ENCODE measurements around the gene VKORC1L1. TPM values are rescaled to one million over a fixed set of nuclear protein-coding genes. Genes with fewer than 3 reads are reported as not detected.
"Not testable (repeated sequence)": the region's sequence is repeated elsewhere in the genome, so short reads cannot be mapped to it uniquely, and the experiment has no call there.

Gene VKORC1L1
- total RNA-seq, 1 experiment from 2014 or later: 31.7 TPM

DNA sequence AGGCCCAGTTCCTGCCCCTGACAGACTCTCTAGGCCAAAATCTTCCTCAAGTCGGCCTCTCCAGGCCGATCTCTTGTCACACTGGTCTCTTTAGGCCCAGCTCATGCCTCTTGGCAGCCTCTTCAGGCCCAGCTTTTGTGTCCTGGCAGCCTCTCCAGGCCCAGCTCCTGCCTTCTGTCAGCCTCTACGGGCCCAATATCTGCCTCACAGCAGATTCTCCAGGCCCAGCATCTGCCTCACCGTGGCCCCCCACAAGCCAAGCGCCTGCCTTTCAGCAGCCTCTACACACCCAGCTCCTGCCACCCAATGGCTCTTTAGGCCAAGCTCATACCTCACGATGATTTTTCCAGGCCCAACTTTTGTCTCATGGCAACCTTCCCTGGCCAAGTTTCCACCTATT is 33.0 kb upstream of the VKORC1L1 start:
- TF ChIP-seq EZH2 (IDR thresholded peaks at IDR 0.05; ENCODE audit: low read depth): no peak
- TF ChIP-seq, protein P1, sequence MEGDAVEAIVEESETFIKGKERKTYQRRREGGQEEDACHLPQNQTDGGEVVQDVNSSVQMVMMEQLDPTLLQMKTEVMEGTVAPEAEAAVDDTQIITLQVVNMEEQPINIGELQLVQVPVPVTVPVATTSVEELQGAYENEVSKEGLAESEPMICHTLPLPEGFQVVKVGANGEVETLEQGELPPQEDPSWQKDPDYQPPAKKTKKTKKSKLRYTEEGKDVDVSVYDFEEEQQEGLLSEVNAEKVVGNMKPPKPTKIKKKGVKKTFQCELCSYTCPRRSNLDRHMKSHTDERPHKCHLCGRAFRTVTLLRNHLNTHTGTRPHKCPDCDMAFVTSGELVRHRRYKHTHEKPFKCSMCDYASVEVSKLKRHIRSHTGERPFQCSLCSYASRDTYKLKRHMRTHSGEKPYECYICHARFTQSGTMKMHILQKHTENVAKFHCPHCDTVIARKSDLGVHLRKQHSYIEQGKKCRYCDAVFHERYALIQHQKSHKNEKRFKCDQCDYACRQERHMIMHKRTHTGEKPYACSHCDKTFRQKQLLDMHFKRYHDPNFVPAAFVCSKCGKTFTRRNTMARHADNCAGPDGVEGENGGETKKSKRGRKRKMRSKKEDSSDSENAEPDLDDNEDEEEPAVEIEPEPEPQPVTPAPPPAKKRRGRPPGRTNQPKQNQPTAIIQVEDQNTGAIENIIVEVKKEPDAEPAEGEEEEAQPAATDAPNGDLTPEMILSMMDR (conservative IDR thresholded peaks at IDR 0.05): no peak
- no peak overlapping the region for H3K4me3 ChIP-seq
- H3K4me2 ChIP-seq: no peak overlapping the region
- H3K27me3 ChIP-seq (ENCODE audit: insufficient read depth, low read depth): no peaks in the 10 kb centered on the region
- BruUV-seq (replicated peaks): no TSS peak
- H3K36me3 ChIP-seq (ENCODE audit: low read depth): no peaks in the 10 kb centered on the region
- H4K20me1 ChIP-seq (ENCODE audit: insufficient read depth): no peaks in the 10 kb centered on the region
- H3K27ac ChIP-seq: no peak overlapping the region
- H2AFZ ChIP-seq: no peak overlapping the region
- intact Hi-C loops (cut with micrococcal nuclease; ENCODE audit: unreplicated experiment): no loop called here
- POLR2A ChIA-PET (ENCODE audit: unreplicated experiment): no interaction called here
- CTCF ChIA-PET: no interaction called here
- no peak for DNase-seq
- H3K4me1 ChIP-seq (replicated peaks; ENCODE audit: insufficient read depth): no peaks in the 10 kb centered on the region
- H3K9me2 ChIP-seq (ENCODE audit: insufficient read depth): no peaks in the 10 kb centered on the region
- H3K9me3 ChIP-seq (ENCODE audit: insufficient read depth, low read depth): no peaks in the 10 kb centered on the region
- H3K79me2 ChIP-seq (ENCODE audit: low read depth): no peaks in the 10 kb centered on the region
- H3F3A ChIP-seq (ENCODE audit: insufficient read depth, low read depth): no peaks in the 10 kb centered on the region

DNA sequence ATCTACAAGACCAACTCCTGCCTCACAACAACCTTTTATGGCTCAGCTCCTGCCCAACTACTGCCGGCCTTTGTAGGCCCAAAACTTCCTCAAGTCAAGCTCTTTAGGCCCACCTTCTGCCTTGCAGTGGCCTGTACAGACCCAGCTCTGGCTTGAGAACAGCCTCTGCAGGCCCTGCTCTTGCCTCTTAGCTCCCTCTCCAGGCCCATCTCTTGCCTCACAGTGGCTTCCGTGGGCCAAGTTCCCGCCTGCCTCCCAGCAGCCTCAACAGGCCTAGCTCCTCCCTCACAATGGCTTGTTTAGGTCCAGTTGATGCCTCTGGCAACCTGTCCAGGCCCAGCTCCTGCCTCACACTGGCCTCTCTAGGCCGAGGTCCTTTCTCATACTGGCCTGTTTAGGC is 32.4 kb upstream of the VKORC1L1 start:
- H3K9me2 ChIP-seq (ENCODE audit: insufficient read depth): no peaks in the 10 kb centered on the region
- H3K36me3 ChIP-seq (ENCODE audit: low read depth): no peaks in the 10 kb centered on the region
- no peaks in the 10 kb centered on the region for H3K27me3 ChIP-seq (ENCODE audit: insufficient read depth, low read depth)
- DNase-seq: no peak
- BruUV-seq (replicated peaks): no TSS peak
- H3K4me1 ChIP-seq (replicated peaks; ENCODE audit: insufficient read depth): no peaks in the 10 kb centered on the region
- H4K20me1 ChIP-seq (ENCODE audit: insufficient read depth): no peaks in the 10 kb centered on the region
- H3K9me3 ChIP-seq (ENCODE audit: insufficient read depth, low read depth): no peaks in the 10 kb centered on the region
- CTCF ChIA-PET: interaction anchor here (0.6 kb wide), 1 partner anchor 70 kb away, joined by 4 read pairs; no protein-coding TSS in a partner anchor
- H3K4me3 ChIP-seq: no peak overlapping the region
- no peak overlapping the region for H3K27ac ChIP-seq
- no peaks in the 10 kb centered on the region for H3F3A ChIP-seq (ENCODE audit: insufficient read depth, low read depth)
- no peaks in the 10 kb centered on the region for H3K79me2 ChIP-seq (ENCODE audit: low read depth)
- no peak overlapping the region for H3K4me2 ChIP-seq
- POLR2A ChIA-PET (ENCODE audit: unreplicated experiment): no interaction called here
- H2AFZ ChIP-seq: no peak overlapping the region
- TF ChIP-seq, protein P1 (conservative IDR thresholded peaks at IDR 0.05): no peak
- TF ChIP-seq EZH2 (IDR thresholded peaks at IDR 0.05; ENCODE audit: low read depth): no peak
- intact Hi-C loops (cut with micrococcal nuclease; ENCODE audit: unreplicated experiment): no loop called here

DNA sequence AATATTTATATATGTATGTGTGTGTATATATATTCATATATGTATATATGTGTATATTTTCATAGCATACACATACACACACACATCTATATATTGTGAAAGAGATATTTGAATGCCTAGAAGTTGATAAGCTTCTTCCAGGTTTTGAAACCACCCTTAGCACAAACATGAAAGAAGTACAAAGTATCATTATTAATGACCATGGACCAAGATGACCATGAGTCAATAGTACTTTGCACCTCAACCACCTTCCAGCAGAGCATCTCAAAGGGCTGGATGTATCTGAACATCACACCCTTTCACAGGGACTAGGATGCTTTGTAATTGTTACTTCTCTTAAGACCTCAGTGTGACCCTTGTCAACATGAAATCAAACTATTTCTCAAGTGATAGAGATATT is 29.3 kb upstream of the VKORC1L1 start:
- H3K4me3 ChIP-seq; H3K27ac ChIP-seq; H3K4me2 ChIP-seq; H3K36me3 ChIP-seq (ENCODE audit: low read depth); POLR2A ChIA-PET (ENCODE audit: unreplicated experiment); BruUV-seq (replicated peaks); DNase-seq; H3K4me1 ChIP-seq (replicated peaks; ENCODE audit: insufficient read depth); H4K20me1 ChIP-seq (ENCODE audit: insufficient read depth); H3K9me2 ChIP-seq (ENCODE audit: insufficient read depth); H3K9me3 ChIP-seq (ENCODE audit: insufficient read depth, low read depth); CTCF ChIA-PET; H3K79me2 ChIP-seq (ENCODE audit: low read depth); H3K27me3 ChIP-seq (ENCODE audit: insufficient read depth, low read depth); intact Hi-C loops (cut with micrococcal nuclease; ENCODE audit: unreplicated experiment); H3F3A ChIP-seq (ENCODE audit: insufficient read depth, low read depth); H2AFZ ChIP-seq: not testable (repeated sequence)

DNA sequence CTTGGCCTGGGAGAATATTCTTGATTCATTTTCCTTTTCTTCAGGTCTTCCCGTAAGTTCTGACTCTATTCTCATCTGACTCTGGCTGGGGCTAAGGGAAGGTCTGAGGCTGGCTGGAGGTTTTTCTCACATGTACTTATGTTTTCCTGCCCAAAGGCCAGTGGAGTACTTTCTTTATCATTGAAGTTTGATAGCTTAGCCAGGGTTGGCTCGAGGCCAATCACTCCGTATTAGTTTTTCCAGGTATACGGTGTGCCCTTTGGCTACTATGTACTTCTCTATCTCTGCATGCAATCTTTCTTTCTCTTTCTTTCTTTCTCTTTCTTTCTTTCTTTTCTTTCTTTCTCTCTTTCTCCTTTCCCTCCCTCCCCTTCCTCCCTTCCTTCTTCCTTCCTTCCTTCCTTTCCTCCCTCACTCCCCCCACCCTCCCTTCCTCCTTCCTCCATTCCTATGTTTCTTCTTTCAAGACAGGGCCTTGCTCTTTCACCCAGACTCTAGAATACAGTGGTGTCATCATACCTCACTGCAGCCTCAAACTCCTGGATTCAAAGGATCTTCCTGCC is 26.8 kb upstream of the VKORC1L1 start:
- H3K4me3 ChIP-seq: no peak overlapping the region
- no peaks in the 10 kb centered on the region for H3K27me3 ChIP-seq (ENCODE audit: insufficient read depth, low read depth)
- ChIA-PET CTCF (no interaction called here), POLR2A (ENCODE audit: unreplicated experiment) (no interaction called here)
- H3K4me2 ChIP-seq: no peak overlapping the region
- no peak overlapping the region for H2AFZ ChIP-seq
- H3F3A ChIP-seq (ENCODE audit: insufficient read depth, low read depth): no peaks in the 10 kb centered on the region
- H3K9me3 ChIP-seq (ENCODE audit: insufficient read depth, low read depth): no peaks in the 10 kb centered on the region
- TF ChIP-seq EZH2 (IDR thresholded peaks at IDR 0.05; ENCODE audit: low read depth): no peak
- TF ChIP-seq, protein P1 (conservative IDR thresholded peaks at IDR 0.05): no peak
- intact Hi-C loops (cut with micrococcal nuclease; ENCODE audit: unreplicated experiment): no loop called here
- no peaks in the 10 kb centered on the region for H3K36me3 ChIP-seq (ENCODE audit: low read depth)
- H3K4me1 ChIP-seq (replicated peaks; ENCODE audit: insufficient read depth): no peaks in the 10 kb centered on the region
- DNase-seq: no peak
- no peaks in the 10 kb centered on the region for H3K9me2 ChIP-seq (ENCODE audit: insufficient read depth)
- BruUV-seq (replicated peaks): no TSS peak
- no peaks in the 10 kb centered on the region for H4K20me1 ChIP-seq (ENCODE audit: insufficient read depth)
- H3K79me2 ChIP-seq (ENCODE audit: low read depth): no peaks in the 10 kb centered on the region
- no peak overlapping the region for H3K27ac ChIP-seq

DNA sequence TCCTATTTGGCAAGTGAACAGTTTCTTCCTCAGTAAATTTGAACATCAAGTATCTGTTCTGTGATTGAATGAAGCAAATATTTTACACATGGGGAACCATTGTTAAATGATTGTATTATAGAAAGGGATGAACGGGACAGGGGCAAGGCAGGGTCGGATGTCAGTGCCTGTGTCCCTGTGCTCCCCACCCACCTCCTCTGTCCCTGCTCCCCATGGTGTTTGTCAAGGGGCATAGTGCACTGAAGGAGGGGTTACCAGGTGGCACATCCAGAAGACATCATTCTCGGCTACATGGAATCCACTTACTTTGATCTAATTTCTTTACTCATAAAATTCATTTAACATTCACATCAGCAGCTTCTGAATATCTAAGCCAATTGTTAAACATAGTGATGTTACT is 19.4 kb upstream of the VKORC1L1 start:
- POLR2A ChIA-PET (ENCODE audit: unreplicated experiment); BruUV-seq (replicated peaks); H2AFZ ChIP-seq; DNase-seq; H3K27me3 ChIP-seq (ENCODE audit: insufficient read depth, low read depth); H4K20me1 ChIP-seq (ENCODE audit: insufficient read depth); H3K9me2 ChIP-seq (ENCODE audit: insufficient read depth); H3K4me1 ChIP-seq (replicated peaks; ENCODE audit: insufficient read depth); H3K27ac ChIP-seq; H3K4me2 ChIP-seq; H3K79me2 ChIP-seq (ENCODE audit: low read depth); H3K4me3 ChIP-seq; intact Hi-C loops (cut with micrococcal nuclease; ENCODE audit: unreplicated experiment); CTCF ChIA-PET; H3K36me3 ChIP-seq (ENCODE audit: low read depth); H3F3A ChIP-seq (ENCODE audit: insufficient read depth, low read depth); H3K9me3 ChIP-seq (ENCODE audit: insufficient read depth, low read depth): not testable (repeated sequence)
